ENCODE data around the gene CELF5. TPM values are rescaled to one million over a fixed set of nuclear protein-coding genes. Genes with fewer than 3 reads are reported as not detected.

The CELF5 gene
- total and polyA plus RNA-seq, 9 of the 15 experiments (the other 6 are each of a cell fraction or from before 2014, with no cell fraction given) = 0.01 to 0.56 (median 0.22) TPM

GRCh38 chr19:3194106-3195087, 30.1 kb upstream of the CELF5 start (continued):
- peak in 2 of 3 experiments; percentile 19 to 33 for TF ChIP-seq YY1 (IDR thresholded peaks at IDR 0.05; ENCODE audit: borderline replicate concordance in 1 of 3, control insufficient read depth in 1 of 3, extremely low read depth in 1 of 3, insufficient read depth in 3 of 3, insufficient read length in 1 of 3, insufficient replicate concordance in 2 of 3, low read depth in 1 of 3, low read length in 2 of 3)
- no peak for TF ChIP-seq FOXJ3 (CRISPR knock-in tag; IDR thresholded peaks at IDR 0.05)
- TF ChIP-seq RCOR1 (IDR thresholded peaks at IDR 0.05; ENCODE audit: borderline replicate concordance in 1 of 2, low read depth in 2 of 2, low read length in 2 of 2) = peak in 1 of 2 experiments; percentile 47; a peak in 1 of 4 replicates
- peak in 1 of 2 experiments; percentile 49; a peak in 1 of 4 replicates for TF ChIP-seq SIN3A (IDR thresholded peaks at IDR 0.05; ENCODE audit: borderline replicate concordance in 2 of 2, control insufficient read depth in 1 of 2, low read depth in 2 of 2, low read length in 2 of 2)
- peak; percentile 8; the same call in 1 of the 2 replicates for TF ChIP-seq JUND (IDR thresholded peaks at IDR 0.05; ENCODE audit: borderline replicate concordance, low read depth, low read length)
- TF ChIP-seq JUND (tag; IDR thresholded peaks at IDR 0.05; ENCODE audit: borderline replicate concordance, low read depth, low read length) = no peak
- no peak for TF ChIP-seq NUFIP1 (IDR thresholded peaks at IDR 0.05; ENCODE audit: partially characterized antibody)
- TF ChIP-seq GABPB1 (CRISPR knock-in tag; IDR thresholded peaks at IDR 0.05) = peak; percentile 57; the same call in 1 of the 2 replicates
- TF ChIP-seq TEAD1 (CRISPR knock-in tag; IDR thresholded peaks at IDR 0.05) = peak in 1 of 2 experiments; percentile 47; a peak in 1 of 4 replicates
- no peak for TF ChIP-seq MIER1 (IDR thresholded peaks at IDR 0.05; ENCODE audit: low read depth)
- 0 out of 2 replicates have a peak, but pooled peaks have one; percentile 35 for TF ChIP-seq PREB (CRISPR knock-in tag; IDR thresholded peaks at IDR 0.05)
- peak; percentile 59 for TF ChIP-seq SMAD4 (CRISPR knock-in tag; conservative IDR thresholded peaks at IDR 0.05)
- peak; percentile 69 for TF ChIP-seq MTA2 (IDR thresholded peaks at IDR 0.05; ENCODE audit: low read depth)
- no peak for TF ChIP-seq ELF1 (tag; IDR thresholded peaks at IDR 0.05)
- peak; percentile 31; the same call in 1 of the 2 replicates for TF ChIP-seq BHLHE40 (IDR thresholded peaks at IDR 0.05; ENCODE audit: low read length)
- TF ChIP-seq LCOR (CRISPR knock-in tag; IDR thresholded peaks at IDR 0.05) = peak; percentile 74; the same call in 1 of the 2 replicates
- TF ChIP-seq POLR2AphosphoS5 (IDR thresholded peaks at IDR 0.05; ENCODE audit: control insufficient read depth, insufficient read depth, low read depth, low read length) = peak; percentile 70
- TF ChIP-seq RBBP5 (IDR thresholded peaks at IDR 0.05; ENCODE audit: borderline replicate concordance, insufficient read depth, low read length, poor library complexity, severe bottlenecking) = peak; percentile 51
- peak; percentile 88 for TF ChIP-seq SMAD1 (IDR thresholded peaks at IDR 0.05; ENCODE audit: low read depth, low read length, partially characterized antibody)
- TF ChIP-seq MEF2A (IDR thresholded peaks at IDR 0.05; ENCODE audit: control insufficient read depth, low read depth, low read length) = no peak

All from K562 (cell line).